ENCODE data around the gene PHOX2A.

PHOX2A gene

GRCh38 chr11:72232260-72233055 lies 11.5 kb downstream of the PHOX2A start:
- no peak overlapping the region for H3K4me3 ChIP-seq (ENCODE audit: control insufficient read depth, low read depth, low read length)
- TF ChIP-seq CTCF (IDR thresholded peaks at IDR 0.05; ENCODE audit: control insufficient read depth, insufficient read depth, low read depth, low read length, missing control alignments) = no peak
- DNase-seq (ENCODE audit: low read depth) = no peak

- no peak overlapping the region for H3K4me3 ChIP-seq (ENCODE audit: control insufficient read depth, low read depth, low read length)
- no peak for TF ChIP-seq CTCF (IDR thresholded peaks at IDR 0.05; ENCODE audit: control insufficient read depth, insufficient read depth, low read depth, low read length, missing control alignments)
- DNase-seq (ENCODE audit: low read depth) = no peak
Observed at GRCh38 chr11:72231396-72232259, 12.3 kb downstream of the PHOX2A start.

GRCh38 chr11:72230764-72231365 lies 13.1 kb downstream of the PHOX2A start:
- H3K4me3 ChIP-seq (ENCODE audit: control insufficient read depth, low read depth, low read length) = no peak overlapping the region
- no peak for DNase-seq (ENCODE audit: low read depth)
- TF ChIP-seq CTCF (IDR thresholded peaks at IDR 0.05; ENCODE audit: control insufficient read depth, insufficient read depth, low read depth, low read length, missing control alignments) = no peak

GRCh38 chr11:72229925-72230763 lies 13.8 kb downstream of the PHOX2A start:
- TF ChIP-seq CTCF (IDR thresholded peaks at IDR 0.05; ENCODE audit: control insufficient read depth, insufficient read depth, low read depth, low read length, missing control alignments) = no peak
- no peak overlapping the region for H3K4me3 ChIP-seq (ENCODE audit: control insufficient read depth, low read depth, low read length)
- DNase-seq (ENCODE audit: low read depth) = no peak

GRCh38 chr11:72229336-72229924 lies 14.5 kb downstream of the PHOX2A start:
- H3K4me3 ChIP-seq (ENCODE audit: control insufficient read depth, low read depth, low read length) = no peak overlapping the region
- TF ChIP-seq CTCF (IDR thresholded peaks at IDR 0.05; ENCODE audit: control insufficient read depth, insufficient read depth, low read depth, low read length, missing control alignments) = no peak
- DNase-seq (ENCODE audit: low read depth) = no peak

Data from AG09309 (cell line).